ENCODE measurements around the gene LIMS2. TPM values are rescaled to one million over a fixed set of nuclear protein-coding genes. Genes with fewer than 3 reads are reported as not detected.

Gene LIMS2
- total RNA-seq, 3 donors from 2014 or later, result 4.4 to 8.8 (median 5.2) TPM

DNA sequence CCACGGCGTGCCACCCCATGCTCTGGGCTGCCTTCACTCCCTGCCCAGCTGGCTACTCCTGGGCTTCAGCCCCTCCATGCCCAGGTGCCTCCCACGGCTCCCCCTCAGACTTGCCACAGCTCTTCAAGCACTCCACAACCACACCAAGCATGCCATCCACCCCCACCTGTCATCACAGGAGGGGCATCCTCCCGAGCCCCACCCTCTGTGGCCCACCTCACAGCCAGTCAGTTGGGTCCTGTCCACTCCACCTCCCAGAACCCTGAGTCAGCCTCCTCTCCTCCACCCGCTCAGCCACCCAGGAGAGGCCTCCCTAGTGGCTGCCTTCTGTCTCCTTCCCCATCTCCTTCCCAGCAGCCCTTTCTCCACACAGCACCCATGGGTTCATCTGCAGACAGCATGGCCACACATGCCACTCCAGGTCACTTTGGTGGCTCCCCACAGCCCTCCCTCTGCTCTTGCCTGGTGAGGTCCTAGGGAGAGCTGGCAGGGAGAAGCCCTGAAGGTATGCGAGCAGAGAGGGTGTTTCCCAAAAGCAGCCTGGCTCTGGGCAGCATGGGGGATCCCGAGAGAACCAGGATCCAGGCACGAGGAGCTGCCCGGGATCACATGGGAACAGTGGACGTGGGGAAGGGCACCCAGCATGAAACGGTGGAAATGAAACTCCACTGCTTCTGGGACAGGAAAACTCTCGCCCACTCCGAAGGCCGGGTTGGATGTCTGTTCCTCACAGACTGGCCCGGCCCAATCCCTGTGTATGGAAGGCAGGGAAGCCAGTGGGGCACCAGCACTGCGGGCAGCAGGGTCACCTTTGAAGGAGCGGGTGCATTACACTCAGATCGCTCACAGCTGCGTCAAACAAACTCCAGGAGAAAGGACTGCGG lies 2.7 kb downstream of the LIMS2 start:
- DNase-seq (no peak), ATAC-seq (no peak)
- H3K36me3 Mint-ChIP-seq (ENCODE audit: insufficient read depth), result no peaks in the 10 kb centered on the region
- no peaks in the 10 kb centered on the region for H3K9me3 Mint-ChIP-seq
- peaks cover 11% of the 10 kb centered on the region for H3K4me1 Mint-ChIP-seq (ENCODE audit: low read depth)
- H3K27me3 Mint-ChIP-seq (ENCODE audit: low read depth), result peaks cover 68% of the 10 kb centered on the region
- H3K4me3 Mint-ChIP-seq, result no peak overlapping the region

DNA sequence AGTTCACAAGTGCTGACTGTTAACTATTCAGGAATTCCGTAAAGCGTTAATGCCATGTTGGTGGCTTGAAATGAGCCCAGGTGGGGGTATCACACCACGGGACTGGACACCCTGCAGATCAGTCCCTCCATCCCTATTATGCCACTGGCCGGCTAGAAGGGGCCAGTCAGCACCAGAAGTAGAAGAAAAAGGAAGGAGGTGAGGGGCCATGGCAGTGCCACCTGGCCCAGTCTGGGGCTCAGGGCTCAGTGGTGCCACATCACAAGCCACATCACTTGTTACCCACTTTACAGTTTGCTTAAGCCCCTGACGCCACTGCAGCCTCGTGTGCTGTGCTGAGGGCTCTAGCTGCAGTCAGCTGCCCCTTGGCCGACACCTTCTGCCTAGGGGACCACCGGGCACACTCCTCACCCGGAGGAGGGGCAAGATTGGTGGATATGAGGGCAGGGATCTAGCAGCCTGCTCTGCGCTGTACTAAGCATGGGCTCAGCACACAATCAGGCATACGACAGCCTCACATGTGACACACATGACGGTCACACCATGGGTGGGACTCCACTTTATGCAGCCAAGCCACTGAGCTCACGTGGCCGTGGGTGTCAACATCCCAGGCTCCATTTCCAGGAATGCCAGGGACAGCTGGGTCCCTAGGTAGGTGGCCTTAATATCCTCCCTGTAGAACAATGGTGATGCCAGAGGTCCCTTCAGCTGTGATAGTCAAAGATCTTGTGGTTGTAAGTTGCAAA lies 3.6 kb downstream of the LIMS2 start:
- no peaks in the 10 kb centered on the region for H3K9me3 Mint-ChIP-seq
- no peak for ATAC-seq
- H3K4me3 Mint-ChIP-seq, result no peak overlapping the region
- peaks cover 11% of the 10 kb centered on the region for H3K4me1 Mint-ChIP-seq (ENCODE audit: low read depth)
- H3K36me3 Mint-ChIP-seq (ENCODE audit: insufficient read depth), result no peaks in the 10 kb centered on the region
- DNase-seq, result no peak
- H3K27me3 Mint-ChIP-seq (ENCODE audit: low read depth), result peaks cover 64% of the 10 kb centered on the region

DNA sequence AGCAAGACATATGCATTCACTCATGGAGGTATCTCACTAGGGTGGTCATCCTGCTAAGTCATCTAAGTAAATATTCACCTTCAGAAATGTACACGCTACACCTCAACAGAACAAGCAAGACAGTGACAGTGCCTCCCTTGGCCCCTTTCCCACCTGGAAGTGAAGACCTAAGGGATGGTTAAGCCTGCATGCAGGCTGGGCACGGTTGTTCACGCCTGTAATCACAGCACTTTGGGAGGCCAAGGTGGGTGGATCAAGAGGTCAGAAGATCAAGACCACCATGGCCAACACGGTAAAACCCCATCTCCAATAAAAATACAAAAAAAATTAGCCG lies 4.4 kb downstream of the LIMS2 start:
- Mint-ChIP-seq H3K27me3 (ENCODE audit: low read depth) (peaks cover 65% of the 10 kb centered on the region), H3K9me3 (no peaks in the 10 kb centered on the region), H3K4me3 (no peak overlapping the region), H3K36me3 (ENCODE audit: insufficient read depth) (no peaks in the 10 kb centered on the region), H3K4me1 (ENCODE audit: low read depth) (peaks cover 8% of the 10 kb centered on the region)
- ATAC-seq (no peak), DNase-seq (no peak)

DNA sequence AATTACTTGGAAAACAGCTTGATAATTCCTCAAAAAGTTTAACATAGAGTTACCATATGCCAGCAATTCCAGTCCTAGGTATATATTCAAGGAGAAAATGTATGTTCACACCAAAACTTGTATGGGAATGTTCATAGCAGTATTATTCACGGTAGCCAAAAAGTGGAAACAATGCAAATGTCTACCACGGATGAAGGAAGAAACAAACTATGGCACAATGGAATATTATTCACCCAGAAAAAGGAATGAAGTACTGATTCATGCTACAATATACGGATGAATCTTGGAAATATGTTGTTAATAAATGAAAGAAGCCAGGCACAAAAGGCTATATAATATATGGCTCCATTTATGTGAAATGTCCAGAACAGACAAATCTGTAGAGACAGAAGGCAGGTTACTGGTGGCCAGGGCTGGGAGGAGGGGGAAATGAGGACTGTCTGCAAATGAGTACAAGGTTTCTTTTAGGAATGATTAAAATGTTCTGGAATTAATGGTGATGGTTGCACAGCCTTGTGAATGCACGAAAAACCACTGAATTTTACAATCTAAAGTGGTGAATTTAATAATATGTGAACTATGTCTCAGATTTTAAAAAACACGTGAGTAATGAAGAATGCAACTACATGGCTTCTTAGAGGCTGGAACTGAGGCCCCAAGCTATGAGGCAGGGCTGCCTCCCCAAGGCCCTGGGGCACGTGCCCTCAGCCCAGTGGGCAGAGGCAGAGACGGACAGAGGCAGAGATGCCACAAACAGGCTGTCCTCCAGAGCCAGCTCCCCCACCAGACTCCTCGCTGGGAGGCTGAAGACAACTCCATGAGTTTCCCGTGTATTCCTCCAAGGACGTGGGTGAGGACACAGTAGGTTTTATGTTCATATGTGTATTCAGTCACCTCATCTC lies 5.0 kb downstream of the LIMS2 start:
- H3K9me3 Mint-ChIP-seq, result no peaks in the 10 kb centered on the region
- no peak for DNase-seq
- peaks cover 5% of the 10 kb centered on the region for H3K4me1 Mint-ChIP-seq (ENCODE audit: low read depth)
- H3K27me3 Mint-ChIP-seq (ENCODE audit: low read depth), result peaks cover 67% of the 10 kb centered on the region
- H3K36me3 Mint-ChIP-seq (ENCODE audit: insufficient read depth), result no peaks in the 10 kb centered on the region
- H3K4me3 Mint-ChIP-seq, result no peak overlapping the region
- no peak for ATAC-seq

DNA sequence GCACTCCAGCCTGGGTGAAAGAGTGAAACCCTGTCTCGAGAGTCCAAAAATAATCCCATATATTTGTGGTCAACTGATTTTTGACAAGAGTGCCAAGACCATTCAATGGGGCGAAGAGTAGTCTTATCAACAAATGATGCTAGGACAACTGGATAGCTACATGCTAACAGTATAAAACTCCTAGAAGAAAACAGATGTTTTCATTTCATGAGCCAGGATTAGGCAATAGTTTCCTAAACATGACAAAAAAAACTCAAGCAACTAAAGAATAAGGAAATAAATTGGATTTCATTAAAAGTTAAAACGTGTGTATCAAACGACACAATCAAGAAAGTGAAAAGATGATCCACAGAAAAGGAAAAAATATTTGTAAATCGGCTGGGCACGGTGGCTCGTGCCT lies 6.3 kb downstream of the LIMS2 start:
- H3K4me1 Mint-ChIP-seq (ENCODE audit: low read depth), result no peaks in the 10 kb centered on the region
- DNase-seq, result no peak
- ATAC-seq, result no peak
- H3K27me3 Mint-ChIP-seq (ENCODE audit: low read depth), result peaks cover 71% of the 10 kb centered on the region
- H3K9me3 Mint-ChIP-seq, result no peaks in the 10 kb centered on the region
- no peak overlapping the region for H3K4me3 Mint-ChIP-seq
- H3K36me3 Mint-ChIP-seq (ENCODE audit: insufficient read depth), result no peaks in the 10 kb centered on the region

DNA sequence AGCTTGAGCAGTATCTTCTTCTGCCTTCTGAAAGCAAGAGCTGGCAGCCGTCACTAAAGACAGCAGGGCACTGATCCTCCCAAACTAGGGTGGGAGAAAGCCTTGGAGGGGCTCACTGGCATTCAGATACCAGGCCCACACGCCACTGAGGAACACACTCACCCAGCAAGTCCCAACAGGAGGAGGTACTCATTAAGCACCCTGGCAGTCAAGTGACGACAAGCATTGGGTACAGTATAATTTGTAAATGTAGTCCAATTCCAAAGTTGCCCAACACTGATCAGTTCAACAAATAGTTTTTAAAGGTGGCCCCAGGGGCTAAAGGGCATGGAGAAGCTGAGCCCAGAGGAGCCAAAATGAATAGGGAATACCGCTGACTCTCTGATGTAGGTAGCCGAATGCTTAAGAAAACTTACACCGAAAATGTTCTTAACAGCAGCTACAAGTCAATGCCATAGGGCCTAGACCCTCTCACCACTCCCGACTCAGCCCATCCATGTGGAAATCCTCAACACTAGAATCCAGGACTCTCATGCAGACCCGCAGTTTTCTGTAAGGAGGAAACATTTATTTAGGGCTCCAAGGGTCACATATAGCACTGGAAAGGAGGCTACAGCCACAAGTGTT lies 9.9 kb downstream of the LIMS2 start:
- no peaks in the 10 kb centered on the region for H3K4me1 Mint-ChIP-seq (ENCODE audit: low read depth)
- H3K36me3 Mint-ChIP-seq (ENCODE audit: insufficient read depth), result no peaks in the 10 kb centered on the region
- DNase-seq (no peak), ATAC-seq (no peak)
- peaks cover 67% of the 10 kb centered on the region for H3K27me3 Mint-ChIP-seq (ENCODE audit: low read depth)
- no peak overlapping the region for H3K4me3 Mint-ChIP-seq
- H3K9me3 Mint-ChIP-seq, result no peaks in the 10 kb centered on the region

DNA sequence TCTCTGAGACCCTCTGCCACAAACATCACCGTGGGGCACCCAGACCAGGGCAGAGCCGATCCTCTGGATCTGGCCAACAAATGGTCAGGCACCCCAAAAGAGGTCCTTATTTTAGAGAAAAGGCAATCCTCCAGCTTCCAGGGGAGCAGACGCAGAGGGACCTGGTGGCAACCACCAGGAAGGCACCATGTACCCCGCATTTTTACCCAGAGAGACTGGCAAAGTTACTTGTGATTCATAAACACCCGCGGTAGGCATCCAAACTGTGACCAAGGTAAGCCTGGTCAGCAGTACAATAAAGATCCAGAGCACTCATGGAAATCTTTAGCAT lies 10.5 kb downstream of the LIMS2 start:
- no peaks in the 10 kb centered on the region for H3K4me1 Mint-ChIP-seq (ENCODE audit: low read depth)
- peaks cover 62% of the 10 kb centered on the region for H3K27me3 Mint-ChIP-seq (ENCODE audit: low read depth)
- DNase-seq (no peak), ATAC-seq (no peak)
- no peaks in the 10 kb centered on the region for H3K36me3 Mint-ChIP-seq (ENCODE audit: insufficient read depth)
- H3K9me3 Mint-ChIP-seq, result no peaks in the 10 kb centered on the region
- H3K4me3 Mint-ChIP-seq, result no peak overlapping the region

DNA sequence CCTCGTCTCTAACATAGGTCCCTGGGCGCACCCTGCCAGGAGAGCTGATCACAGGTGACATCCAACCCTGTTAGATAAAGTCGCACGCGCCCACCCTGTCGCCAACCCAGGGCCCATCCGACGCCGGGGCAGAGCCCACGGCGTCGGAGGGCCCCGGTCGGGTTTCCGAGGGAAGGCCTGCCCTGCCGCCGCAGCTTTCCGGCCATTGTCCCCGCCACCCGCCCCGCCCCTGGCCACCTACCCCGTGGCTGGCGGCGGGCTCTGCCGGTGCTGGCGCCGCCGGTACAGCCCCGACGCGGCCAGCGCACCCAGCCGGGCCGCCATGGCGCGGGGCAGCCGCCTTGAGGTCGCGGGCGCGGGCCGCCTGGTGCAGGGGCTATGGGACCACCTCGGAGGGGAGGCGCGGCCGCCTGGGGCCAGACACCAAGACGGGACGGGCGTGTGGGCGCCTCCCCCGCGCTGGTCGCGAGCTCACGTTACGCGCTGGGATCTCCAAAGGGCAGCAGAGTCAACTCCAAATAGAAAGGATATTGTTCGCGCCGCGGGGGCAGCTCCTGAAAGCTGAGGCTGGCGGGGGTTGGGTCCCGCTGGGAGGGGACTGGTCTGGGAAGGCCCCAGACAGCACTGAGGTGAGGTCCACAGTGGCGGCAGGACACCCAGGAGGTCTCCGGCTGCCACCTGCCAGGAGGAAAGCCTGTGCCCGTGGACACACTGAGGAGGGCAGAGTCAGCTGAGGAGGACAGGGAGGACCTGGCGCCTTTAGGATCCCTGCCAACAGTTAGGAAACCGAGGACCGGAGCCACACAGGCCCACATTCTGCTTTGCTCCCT lies 11.1 kb downstream of the LIMS2 start:
- H3K27me3 Mint-ChIP-seq (ENCODE audit: low read depth), result peaks cover 59% of the 10 kb centered on the region

DNA sequence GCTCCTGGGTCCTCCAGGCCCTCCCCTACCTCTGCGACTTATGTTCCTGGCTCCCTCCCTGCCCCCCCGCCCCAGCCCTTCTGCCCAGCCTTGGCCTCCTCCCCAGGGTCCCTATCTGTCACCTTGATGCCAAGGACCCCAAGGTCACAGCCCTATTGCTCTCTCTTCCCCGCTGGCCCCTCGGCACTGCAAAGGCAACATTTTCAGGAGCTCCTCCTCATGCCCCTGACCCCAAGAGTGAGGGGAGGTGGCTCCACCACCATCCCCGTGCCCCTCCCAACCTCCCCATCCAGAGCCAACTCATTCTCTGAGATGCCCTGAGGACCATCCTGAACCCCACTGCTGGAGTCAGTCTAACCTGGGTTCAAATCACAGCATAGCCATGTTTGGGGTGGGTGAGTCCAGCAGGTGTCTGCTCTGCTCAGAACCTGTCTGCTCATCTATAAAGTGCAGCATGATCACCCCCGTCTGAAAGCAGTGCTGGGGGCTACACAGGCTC lies 11.7 kb downstream of the LIMS2 start:
- ATAC-seq (peak in 1 of 2 donors; percentile 11), DNase-seq (no peak)
- Mint-ChIP-seq H3K9me3 (no peaks in the 10 kb centered on the region), H3K4me3 (no peak overlapping the region), H3K4me1 (ENCODE audit: low read depth) (no peaks in the 10 kb centered on the region), H3K36me3 (ENCODE audit: insufficient read depth) (no peaks in the 10 kb centered on the region), H3K27me3 (ENCODE audit: low read depth) (peaks cover 54% of the 10 kb centered on the region)

More for the DNA sequence above, 11.1 kb downstream of the LIMS2 start:
- Mint-ChIP-seq H3K9me3 (no peaks in the 10 kb centered on the region), H3K4me3 (no peak overlapping the region), H3K4me1 (ENCODE audit: low read depth) (no peaks in the 10 kb centered on the region), H3K36me3 (ENCODE audit: insufficient read depth) (no peaks in the 10 kb centered on the region)
- no peak for DNase-seq
- ATAC-seq, result peak in 1 of 2 donors; percentile 24

DNA sequence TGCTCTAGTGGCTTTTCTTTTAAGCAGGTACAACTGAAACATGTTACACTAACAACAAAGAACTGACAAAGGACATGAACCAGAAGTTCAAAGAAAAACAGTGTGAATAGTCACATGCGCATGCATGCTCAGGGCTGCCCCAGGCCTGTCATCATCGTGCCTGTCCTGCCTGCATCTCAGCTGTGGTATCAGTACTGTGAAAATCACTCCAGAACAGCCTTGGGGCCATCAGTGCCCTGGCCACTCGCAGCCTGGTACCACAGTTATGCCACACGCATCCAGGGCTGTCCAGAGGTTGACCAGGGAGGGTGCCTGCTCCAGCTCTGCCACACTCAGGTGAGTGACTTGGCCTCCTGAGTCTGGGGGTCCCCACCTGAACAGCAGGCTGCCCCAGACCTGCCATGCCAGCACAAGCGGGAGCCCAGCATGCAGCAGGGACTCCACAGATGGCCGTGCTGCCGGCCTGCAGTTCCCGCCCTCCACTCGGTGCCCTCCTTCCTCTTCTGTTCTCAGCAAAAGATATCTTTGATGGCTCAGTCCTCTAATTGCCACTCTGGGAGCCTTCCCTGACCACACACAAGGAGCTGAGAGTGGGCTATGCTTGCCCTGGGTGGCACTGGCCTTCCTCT lies 12.3 kb downstream of the LIMS2 start:
- ATAC-seq (no peak), DNase-seq (no peak)
- H3K36me3 Mint-ChIP-seq (ENCODE audit: insufficient read depth), result no peaks in the 10 kb centered on the region
- H3K4me1 Mint-ChIP-seq (ENCODE audit: low read depth), result no peaks in the 10 kb centered on the region
- peaks cover 54% of the 10 kb centered on the region for H3K27me3 Mint-ChIP-seq (ENCODE audit: low read depth)
- H3K9me3 Mint-ChIP-seq, result no peaks in the 10 kb centered on the region
- H3K4me3 Mint-ChIP-seq, result no peak overlapping the region

DNA sequence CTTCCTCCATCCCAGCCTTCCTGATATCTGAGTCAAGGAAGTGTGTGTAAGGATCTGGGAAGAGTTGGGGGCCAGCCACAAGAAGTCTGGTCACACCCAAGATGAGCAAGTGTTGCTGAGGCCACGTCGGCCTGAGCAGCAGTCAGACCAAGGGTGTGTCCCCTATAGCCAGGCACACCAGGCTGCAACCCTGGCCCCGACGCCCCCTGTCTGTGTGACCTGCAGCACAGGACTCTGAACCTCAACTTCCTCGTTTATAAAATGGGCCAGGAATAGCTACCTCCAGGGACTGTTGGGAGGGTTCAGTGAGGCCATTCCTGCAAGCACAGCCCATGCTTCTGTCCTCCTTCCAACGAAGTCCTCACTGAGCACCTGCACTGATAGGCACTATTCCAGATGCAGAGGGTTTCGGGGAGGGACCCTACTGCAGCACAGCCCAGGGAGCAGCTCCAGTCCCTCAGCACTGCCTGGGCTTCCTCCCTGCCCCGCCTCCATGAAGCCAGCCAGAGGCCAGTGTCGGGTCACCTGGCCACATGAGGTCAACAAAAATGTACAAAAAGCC lies 13.3 kb downstream of the LIMS2 start:
- Mint-ChIP-seq H3K27me3 (ENCODE audit: low read depth) (peaks cover 54% of the 10 kb centered on the region), H3K4me1 (ENCODE audit: low read depth) (no peaks in the 10 kb centered on the region), H3K9me3 (no peaks in the 10 kb centered on the region), H3K36me3 (ENCODE audit: insufficient read depth) (no peaks in the 10 kb centered on the region), H3K4me3 (no peak overlapping the region)
- DNase-seq (no peak), ATAC-seq (no peak)

DNA sequence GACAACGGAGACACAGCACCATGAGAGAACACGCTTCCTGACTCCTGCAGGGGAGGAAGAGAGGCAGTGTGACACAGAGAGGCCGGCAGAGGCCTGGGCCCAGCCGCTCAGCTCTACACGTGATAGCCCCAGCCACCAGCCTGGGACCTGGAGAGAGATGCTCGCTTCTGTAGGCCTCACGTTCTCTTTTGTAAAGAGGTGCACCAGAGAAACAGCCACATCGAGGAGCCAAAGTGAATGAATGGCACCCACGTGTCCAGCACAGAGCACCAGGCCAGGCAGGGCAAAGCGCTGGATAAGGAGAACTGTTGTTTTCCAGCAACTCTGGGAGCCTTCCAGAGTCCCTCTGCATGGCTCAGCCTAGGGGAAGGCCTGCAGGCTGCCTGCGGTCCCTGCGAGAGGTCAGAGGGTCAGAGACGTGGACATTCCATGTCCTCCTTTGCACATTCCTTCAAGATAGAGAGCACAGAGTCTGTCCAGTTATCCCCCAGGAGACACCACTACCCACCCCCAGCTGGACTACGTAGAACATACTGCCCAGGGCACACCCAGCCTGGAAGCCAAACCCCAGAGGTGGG lies 14.2 kb downstream of the LIMS2 start:
- no peaks in the 10 kb centered on the region for H3K4me1 Mint-ChIP-seq (ENCODE audit: low read depth)
- no peaks in the 10 kb centered on the region for H3K9me3 Mint-ChIP-seq
- no peak overlapping the region for H3K4me3 Mint-ChIP-seq
- ATAC-seq (no peak), DNase-seq (no peak)
- peaks cover 46% of the 10 kb centered on the region for H3K27me3 Mint-ChIP-seq (ENCODE audit: low read depth)
- no peaks in the 10 kb centered on the region for H3K36me3 Mint-ChIP-seq (ENCODE audit: insufficient read depth)

DNA sequence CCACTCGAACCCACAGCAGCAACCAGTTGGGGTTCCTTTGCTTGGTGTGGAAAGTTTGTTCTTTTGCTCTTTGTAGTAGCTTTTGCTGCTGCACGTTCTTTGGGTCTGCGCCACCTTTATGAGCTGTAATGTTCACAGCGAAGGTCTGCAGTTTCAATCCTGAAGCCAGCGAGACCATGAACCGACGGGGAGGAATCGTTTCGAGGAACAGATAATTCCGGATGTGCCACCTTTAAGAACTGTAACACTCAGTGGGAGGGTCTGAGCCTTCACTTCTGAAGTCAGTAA lies 15.1 kb downstream of the LIMS2 start:
- Mint-ChIP-seq H3K36me3 (ENCODE audit: insufficient read depth) (no peaks in the 10 kb centered on the region), H3K4me3 (no peak overlapping the region), H3K27me3 (ENCODE audit: low read depth) (peaks cover 37% of the 10 kb centered on the region), H3K4me1 (ENCODE audit: low read depth) (no peaks in the 10 kb centered on the region), H3K9me3 (no peaks in the 10 kb centered on the region)
- no peak for DNase-seq
- ATAC-seq, result no peak

Data from activated T-cell treated with anti-CD3 and anti-CD28 coated beads, Interleukin-2, amount 50 U/mL, for 4 hours (primary cell).